HG02571 (cell line): ENCODE data around the gene COL4A1.
"Not testable (repeated sequence)": the region's sequence is repeated elsewhere in the genome, so short reads cannot be mapped to it uniquely, and the experiment has no call there.

Experiments used
- ATAC-seq: cut with Tn5 transposase; IDR thresholded peaks from one replicate; pipeline ENCODE4 v1.9.1; 2021; ENCODE audit warnings: mild to moderate bottlenecking, moderate library complexity; ENCODE audit not compliant: unreplicated experiment

Gene COL4A1

GRCh38 chr13:110324026-110324749, 17.2 kb upstream of the COL4A1 start:
- no peak for ATAC-seq

DNA sequence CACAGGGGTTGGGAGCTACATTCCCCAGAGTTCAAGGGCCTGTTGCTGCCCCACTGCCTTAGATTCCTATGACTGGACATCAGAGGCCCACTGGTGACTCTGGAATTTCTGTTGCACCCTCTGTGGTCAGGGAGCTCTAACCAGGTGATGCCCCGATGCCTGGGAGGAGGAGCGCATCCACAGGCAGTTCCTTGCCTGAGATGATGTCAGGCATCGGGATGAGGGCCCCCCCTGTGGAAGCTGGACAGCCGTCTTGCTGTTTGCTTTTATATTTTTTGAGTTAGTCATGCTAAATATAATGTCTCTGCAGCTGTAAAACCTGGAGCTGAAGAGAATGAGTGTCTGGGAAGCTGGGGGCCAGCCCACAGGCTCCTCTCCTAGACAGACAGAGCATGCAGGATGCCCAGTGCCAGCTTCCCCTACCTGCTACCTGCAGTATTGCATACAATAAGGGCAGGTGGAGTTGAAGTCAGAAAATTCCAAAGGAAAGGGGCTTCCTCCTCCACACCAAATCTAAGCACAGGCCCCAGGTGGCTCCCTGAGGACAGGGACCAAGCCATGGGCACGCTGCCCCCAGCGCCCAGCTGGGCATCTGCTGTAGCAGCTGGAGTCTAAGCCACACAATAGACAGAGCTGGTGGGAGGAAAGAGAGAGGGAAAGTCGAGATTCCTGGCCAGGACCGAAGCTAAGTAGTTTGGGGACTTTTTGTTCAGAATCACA, 16.4 kb upstream of the COL4A1 start:
- no peak for ATAC-seq

- no peak for ATAC-seq
Observed at GRCh38 chr13:110322828-110323171, 15.8 kb upstream of the COL4A1 start.

DNA sequence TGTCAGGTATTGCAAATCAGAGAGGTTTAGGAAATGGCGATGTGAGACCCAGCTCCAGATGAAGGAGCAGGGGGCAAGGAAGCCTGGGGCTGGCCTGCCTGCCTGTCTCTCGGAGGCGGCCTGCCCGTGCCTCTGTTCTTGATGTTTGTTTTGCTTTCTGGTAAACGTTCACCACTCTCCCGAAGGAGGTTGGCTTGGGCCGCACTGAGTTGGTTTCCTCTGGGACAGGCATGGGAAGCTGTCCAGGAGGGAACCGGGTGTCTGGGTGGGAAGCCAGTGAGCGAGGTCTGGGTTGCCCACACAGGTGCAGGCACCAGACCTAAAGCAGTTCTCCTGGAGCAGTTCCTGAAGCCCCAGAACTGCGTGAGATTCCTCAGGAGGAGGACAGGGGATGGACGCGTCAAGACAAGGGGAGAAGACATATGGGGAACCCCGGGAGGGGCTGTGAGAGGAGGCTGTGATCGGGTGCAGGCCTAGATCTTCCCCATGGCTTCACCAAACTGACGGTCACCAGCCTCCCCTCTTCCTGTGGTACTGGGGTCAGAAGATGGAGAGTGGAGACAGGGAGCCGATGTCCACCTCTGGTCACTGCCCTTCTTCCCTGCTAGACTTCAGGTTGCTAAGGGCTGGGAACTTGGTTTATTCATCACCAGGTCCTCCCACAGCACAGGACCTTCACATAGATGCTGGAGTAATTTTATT, 15.3 kb upstream of the COL4A1 start:
- ATAC-seq = no peak

GRCh38 chr13:110321573-110321972, 14.6 kb upstream of the COL4A1 start:
- not testable (repeated sequence) for ATAC-seq

- no peak for ATAC-seq
Observed at GRCh38 chr13:110320645-110321044, 13.7 kb upstream of the COL4A1 start.

- ATAC-seq = no peak
Observed at GRCh38 chr13:110319774-110320509, 13.0 kb upstream of the COL4A1 start.

- ATAC-seq = no peak
Observed at GRCh38 chr13:110319397-110319773, 12.4 kb upstream of the COL4A1 start.

DNA sequence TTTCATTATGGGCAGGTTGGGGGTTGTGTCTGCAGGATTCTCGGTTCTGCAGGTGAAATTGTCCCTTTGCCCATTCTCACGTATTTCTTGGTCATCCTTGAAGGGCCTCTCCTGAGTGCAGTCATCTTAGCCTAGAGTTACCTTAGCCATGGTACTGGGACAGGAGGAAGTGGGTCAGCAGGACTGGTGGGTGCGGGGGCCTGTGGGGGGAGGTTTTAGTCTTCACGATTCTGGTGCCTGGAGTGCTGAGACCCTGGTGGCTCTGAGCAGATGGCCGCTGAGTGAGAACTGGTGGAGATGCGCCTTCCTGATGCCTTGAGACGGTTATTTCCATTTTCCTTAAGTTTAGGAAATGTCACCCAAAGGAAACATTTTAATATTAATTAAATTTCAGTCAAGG, 12.0 kb upstream of the COL4A1 start:
- ATAC-seq = no peak

GRCh38 chr13:110317496-110318195, 10.7 kb upstream of the COL4A1 start:
- no peak for ATAC-seq

DNA sequence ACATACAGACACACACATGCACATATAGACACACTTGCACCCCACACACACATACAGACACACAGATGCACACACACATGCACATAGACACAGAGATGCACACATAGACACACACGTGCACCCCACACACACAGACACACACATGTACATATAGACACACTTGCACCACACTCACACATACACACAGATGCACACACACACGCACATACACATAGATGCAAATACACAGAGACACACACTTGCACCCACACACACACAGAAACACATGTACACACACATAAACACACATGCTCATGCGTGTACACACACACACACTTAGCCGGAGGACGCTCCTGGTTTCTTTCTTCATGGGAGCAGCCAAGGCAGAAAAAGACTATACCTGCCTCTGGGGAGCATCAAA, 10.1 kb upstream of the COL4A1 start:
- ATAC-seq = no peak

DNA sequence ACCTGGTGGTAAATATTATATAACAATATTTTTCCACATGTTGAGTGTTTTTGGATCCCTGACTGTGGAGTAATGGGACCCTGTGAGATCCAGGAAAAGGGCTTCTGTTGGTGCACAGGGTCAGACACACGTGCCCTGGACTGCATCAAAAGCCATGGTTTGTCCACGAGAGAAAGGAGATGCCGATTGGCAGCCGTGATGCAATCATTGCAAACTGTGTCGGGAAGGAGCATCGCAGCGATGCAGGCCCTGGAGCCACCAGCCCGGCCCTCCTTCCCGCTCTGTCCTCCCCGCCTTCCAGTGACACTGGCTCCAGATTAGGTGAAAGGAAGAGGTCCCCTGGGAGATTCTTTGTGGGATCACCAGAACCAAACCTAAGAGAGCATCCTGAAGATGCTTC, 9.2 kb upstream of the COL4A1 start:
- ATAC-seq = no peak

DNA sequence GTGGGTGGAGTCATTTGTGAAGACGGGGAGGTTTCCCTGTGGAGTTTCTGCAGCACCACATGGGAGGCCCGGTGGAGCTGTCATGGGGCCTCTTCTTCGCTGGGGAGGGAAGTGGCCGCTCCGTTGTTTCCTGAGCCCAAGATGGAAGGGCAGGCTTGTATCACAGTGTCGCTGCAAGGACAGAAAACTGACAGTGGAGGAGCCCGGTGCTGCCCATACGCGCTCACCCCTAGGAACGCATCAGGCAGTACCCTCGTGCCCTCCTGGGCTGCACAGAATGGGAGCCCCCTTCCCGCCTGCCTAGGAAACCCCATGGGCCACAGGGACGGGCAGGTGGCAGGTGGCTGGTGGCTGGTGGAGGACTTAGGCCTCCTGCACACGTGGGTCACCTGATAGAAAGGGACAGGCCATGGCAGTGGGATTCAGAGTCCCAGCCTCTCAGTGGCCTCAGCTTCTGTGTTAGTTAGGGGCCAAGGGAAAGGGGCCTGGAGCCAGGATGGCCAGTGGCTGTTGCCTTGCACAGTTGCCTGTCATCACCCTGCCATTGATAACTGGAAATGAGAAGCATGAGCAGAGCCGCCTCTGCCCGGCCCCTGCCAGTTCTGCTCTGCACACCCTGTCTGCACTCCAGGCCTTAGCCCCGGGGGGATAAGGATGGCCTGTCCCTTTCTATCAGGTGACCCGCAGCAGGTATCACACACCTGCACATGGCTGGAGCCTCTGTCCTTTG, 7.7 kb upstream of the COL4A1 start:
- ATAC-seq = no peak

- ATAC-seq = not testable (repeated sequence)
Observed at GRCh38 chr13:110313733-110314132, 6.8 kb upstream of the COL4A1 start.

DNA sequence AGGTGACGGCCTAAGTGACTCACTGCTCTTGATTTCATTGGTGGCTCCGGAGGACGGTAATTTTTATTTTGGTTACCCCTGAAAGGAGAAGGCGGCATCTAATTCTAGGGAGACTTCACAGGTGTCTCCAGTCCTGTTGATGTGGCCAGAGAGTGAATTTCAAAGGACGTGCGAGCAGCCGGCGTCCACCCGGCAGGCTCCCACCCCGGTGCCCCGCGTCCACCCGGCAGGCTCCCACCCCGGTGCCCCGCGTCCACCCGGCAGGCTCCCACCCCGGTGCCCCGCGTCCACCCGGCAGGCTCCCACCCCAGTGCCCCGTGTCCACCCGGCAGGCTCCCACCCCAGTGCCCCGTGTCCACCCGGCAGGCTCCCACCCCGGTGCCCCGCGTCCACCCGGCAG, 6.3 kb upstream of the COL4A1 start:
- ATAC-seq = not testable (repeated sequence)

GRCh38 chr13:110312339-110313031, 5.5 kb upstream of the COL4A1 start:
- ATAC-seq = no peak

- no peak for ATAC-seq
Observed at GRCh38 chr13:110311443-110312338, 4.7 kb upstream of the COL4A1 start.
